RWPE1 (cell line): ENCODE data around the gene HCN1.

Source experiments
- CTCF ChIA-PET: fragments of 350-600 bp; sonication (Branson Sonifier 250); formaldehyde crosslinking; extraction: SDS; loops from one replicate; lab custom pipeline; 2021; lab: Yijun Ruan, JAX
- POLR2A ChIA-PET: fragments of 400-600 bp; formaldehyde crosslinking; extraction: SDS; loops from one replicate; lab custom pipeline; 2020; ENCODE audit warnings: antibody characterized with exemption; ENCODE audit not compliant: low non-redundant PET; lab: Yijun Ruan, JAX
- DNase-seq: peaks from one replicate; pipeline ENCODE4 v3.0.0; 2012; ENCODE audit warnings: low spot score
- H3K27ac ChIP-seq: fragments of 450-650 bp; 2 replicates; pipeline ENCODE4 v1.5.1; 2017
- TF ChIP-seq, protein P1 (sequence below): fragments of 450-650 bp; conservative IDR thresholded peaks from 2 replicates; pipeline ENCODE4 v1.5.1; 2017; ENCODE audit warnings: low read depth, mild to moderate bottlenecking

The HCN1 gene

DNA sequence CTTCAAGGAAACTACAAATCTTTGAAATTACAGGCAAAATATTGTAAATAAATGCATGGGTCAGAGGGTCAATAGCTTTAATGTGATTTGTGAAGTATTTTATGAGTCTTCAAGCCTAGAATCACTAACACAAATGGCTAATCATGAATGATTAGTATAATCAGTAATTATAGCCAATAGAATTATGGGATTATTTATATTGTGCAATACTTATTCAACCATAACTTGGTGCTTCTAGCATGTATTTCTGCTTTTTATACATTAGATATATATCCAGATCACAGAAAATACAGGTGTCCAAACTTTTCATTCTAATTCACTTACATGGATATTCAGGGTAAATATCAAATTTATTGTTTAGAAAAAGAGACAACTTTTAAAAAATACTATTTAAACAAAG lies 12.1 kb downstream of the HCN1 start:
- POLR2A ChIA-PET = no interaction called here
- TF ChIP-seq, protein P1, sequence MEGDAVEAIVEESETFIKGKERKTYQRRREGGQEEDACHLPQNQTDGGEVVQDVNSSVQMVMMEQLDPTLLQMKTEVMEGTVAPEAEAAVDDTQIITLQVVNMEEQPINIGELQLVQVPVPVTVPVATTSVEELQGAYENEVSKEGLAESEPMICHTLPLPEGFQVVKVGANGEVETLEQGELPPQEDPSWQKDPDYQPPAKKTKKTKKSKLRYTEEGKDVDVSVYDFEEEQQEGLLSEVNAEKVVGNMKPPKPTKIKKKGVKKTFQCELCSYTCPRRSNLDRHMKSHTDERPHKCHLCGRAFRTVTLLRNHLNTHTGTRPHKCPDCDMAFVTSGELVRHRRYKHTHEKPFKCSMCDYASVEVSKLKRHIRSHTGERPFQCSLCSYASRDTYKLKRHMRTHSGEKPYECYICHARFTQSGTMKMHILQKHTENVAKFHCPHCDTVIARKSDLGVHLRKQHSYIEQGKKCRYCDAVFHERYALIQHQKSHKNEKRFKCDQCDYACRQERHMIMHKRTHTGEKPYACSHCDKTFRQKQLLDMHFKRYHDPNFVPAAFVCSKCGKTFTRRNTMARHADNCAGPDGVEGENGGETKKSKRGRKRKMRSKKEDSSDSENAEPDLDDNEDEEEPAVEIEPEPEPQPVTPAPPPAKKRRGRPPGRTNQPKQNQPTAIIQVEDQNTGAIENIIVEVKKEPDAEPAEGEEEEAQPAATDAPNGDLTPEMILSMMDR = no peak
- CTCF ChIA-PET = no interaction called here
- DNase-seq = no peak
- no peak overlapping the region for H3K27ac ChIP-seq

DNA sequence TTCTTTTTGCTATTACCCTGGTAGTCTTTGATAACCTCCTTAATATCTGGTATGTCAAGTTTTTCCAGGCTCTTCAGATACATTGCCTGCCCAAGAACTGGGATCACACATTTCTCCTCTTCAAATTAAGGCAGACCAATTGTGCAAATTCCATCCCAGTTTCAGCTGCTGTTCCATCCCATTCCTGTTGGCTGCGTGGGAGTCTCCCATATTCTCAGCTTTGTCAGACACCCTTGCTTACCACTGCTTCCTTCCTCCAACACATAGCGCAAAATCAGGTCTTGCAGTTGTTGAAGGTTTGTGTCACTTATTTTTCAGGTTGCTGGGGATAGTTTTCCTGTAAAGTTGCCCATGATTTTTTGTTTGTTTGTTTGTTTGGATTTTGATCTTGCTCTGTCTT lies 15.2 kb downstream of the HCN1 start:
- POLR2A ChIA-PET = no interaction called here
- no peak overlapping the region for H3K27ac ChIP-seq
- CTCF ChIA-PET = no interaction called here
- DNase-seq = no peak
- TF ChIP-seq, protein P1 = no peak

DNA sequence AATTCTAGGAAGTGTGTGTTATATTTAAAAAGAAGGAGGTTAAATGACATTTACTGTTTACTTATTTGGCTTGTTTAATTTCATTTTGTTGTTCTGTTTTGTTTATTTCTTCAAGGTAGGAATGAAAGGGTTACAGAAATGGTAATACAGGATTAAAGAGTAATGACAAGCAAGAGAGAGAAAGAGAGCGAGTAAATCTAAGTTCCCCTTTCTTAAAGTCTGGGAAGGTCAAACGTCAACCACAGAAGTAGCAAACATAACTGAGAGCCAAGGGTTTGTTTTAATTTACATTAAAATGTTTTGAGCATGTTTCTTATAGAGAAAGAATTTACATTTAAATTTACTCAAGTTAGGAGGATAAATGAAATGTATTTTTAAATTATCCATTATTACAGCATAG lies 18.7 kb downstream of the HCN1 start:
- H3K27ac ChIP-seq = no peak overlapping the region
- ChIA-PET POLR2A (no interaction called here), CTCF (no interaction called here)
- TF ChIP-seq, protein P1 = no peak
- no peak for DNase-seq

DNA sequence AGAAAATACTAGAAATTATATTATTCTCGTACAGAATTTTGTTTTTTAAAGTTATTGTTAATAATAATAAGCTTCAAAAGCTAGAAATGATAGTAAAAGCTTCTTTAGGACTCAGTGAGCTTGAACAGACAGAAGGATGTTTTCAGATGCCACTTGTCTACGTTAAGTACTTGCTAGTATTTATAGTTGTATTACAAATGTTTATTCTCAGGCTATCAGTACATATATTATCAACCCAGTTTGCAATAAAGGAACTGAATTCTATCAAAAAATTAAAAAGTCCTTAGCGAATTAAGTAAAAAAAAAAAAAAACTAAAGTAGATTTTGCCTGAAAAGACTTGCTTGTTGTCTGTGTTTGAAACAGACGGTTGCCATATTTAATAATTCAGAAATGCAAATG lies 23.9 kb downstream of the HCN1 start:
- POLR2A ChIA-PET = no interaction called here
- no peak for DNase-seq
- TF ChIP-seq, protein P1 = no peak
- CTCF ChIA-PET = interaction anchor here (0.6 kb wide), 2 partner anchors 25 to 619 kb away, joined by 3 read pairs; no protein-coding TSS in a partner anchor
- no peak overlapping the region for H3K27ac ChIP-seq

DNA sequence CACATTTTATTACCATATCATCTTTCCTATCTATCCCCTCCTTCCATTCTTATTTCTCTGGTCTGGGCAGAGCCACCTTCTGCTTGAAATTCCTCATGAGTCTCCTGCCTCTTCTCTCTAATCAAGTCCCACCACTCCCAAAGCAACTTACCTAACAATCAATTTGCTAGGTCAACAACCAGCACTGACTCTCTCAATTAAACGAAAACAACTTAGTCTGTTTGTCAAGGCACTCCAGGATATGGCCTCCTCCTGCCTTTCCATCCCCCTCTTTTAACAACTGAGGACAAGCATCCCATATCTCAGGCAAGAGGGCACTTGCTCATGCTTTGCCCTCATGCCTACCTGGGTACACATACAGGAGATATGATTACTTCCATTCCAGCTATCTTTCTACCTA lies 47.4 kb downstream of the HCN1 start:
- TF ChIP-seq, protein P1 = no peak
- H3K27ac ChIP-seq = no peak overlapping the region
- ChIA-PET POLR2A (no interaction called here), CTCF (no interaction called here)
- no peak for DNase-seq

DNA sequence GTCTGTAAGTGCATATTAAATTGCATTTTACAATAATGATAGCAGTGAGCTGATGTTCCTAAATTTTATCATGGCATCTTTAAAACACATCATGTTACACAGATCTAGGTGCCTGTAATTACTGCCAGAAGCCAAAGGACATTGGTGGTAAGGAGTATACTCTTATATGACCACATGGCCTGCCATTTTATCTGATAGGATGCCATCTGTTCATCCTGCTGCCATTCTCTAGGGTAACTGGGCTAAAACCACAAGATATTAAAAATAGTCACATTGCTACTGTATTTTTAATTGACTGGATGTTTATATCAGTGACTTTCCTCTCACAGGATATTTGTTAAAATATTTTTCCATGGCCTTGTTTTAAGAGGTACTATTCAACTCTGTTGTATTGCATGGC lies 53.1 kb downstream of the HCN1 start:
- CTCF ChIA-PET = no interaction called here
- no peak for DNase-seq
- H3K27ac ChIP-seq = no peak overlapping the region
- TF ChIP-seq, protein P1 = no peak
- POLR2A ChIA-PET = no interaction called here

DNA sequence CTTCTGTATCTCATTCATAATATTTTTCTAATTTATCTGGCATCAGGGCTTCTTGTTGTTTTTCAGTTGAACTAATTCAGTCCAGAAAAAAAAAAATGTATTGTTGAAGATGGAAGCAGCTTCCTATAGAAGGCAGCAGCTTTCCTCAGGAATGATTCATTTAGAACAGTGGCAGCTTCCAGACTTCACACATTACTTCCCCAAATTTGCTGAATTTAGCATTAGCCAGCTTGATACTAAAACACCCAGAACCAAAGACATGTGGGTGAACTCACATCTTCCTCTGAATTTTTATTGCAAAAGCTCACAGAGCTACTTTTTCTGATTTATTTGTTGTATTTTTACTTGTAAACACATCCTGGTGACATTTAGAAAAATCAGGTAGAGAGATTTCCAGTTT lies 53.8 kb downstream of the HCN1 start:
- no peak for DNase-seq
- POLR2A ChIA-PET = no interaction called here
- H3K27ac ChIP-seq = no peak overlapping the region
- CTCF ChIA-PET = interaction anchor here (0.7 kb wide), 1 partner anchor 19 kb away, joined by 4 read pairs; no protein-coding TSS in a partner anchor
- TF ChIP-seq, protein P1 = no peak
